Smooth muscle cell of trachea (primary cell): ENCODE results near the gene FHIP1A. TPM values are rescaled to one million over a fixed set of nuclear protein-coding genes. Genes with fewer than 3 reads are reported as not detected.

Source experiments
- total RNA-seq: library from RNA; depleted of rRNA; stranded (reverse); fragments of >200 nt; gene quantifications from 2 replicates; pipeline ENCODE4 v1.2.1, GENCODE V29; 2014

FHIP1A gene
- total RNA-seq = 0.17 and 0.29 TPM in 2 replicates

GRCh38 chr4:151408630-151409469 is at the start of gene FHIP1A:
FHIP1A (plus strand) TSS chr4:151409176; CDS start chr4:151566260, 157,084 bp downstream.

Other genes starting within 250 kb of the FHIP1A start
- gene PRSS48, start 132.0 kb upstream of the FHIP1A start, total RNA-seq = not detected in 2 replicates
- 65.5 and 69.7 TPM in 2 replicates for gene SH3D19, start 83.6 kb upstream of the FHIP1A start, total RNA-seq